Sigmoid colon (tissue), 7 donors: ENCODE results near the gene OSCP1. TPM values are rescaled to one million over a fixed set of nuclear protein-coding genes. Genes with fewer than 3 reads are reported as not detected.

Source experiments
- DNase-seq: peaks from one replicate; pipeline ENCODE4 v3.0.0-alpha.2; 2019
- H3K27ac ChIP-seq, 4 donors: fragments of 200-600 bp; sonication (generic); one replicate each; pipeline ENCODE4 v1.5.1; 2016 to 2019; ENCODE audit warnings: mild to moderate bottlenecking in 1 of 4
- H3K27me3 ChIP-seq, 3 donors: fragments of 200-600 bp; sonication (generic); one replicate each; pipeline ENCODE4 v1.5.1; 2019; ENCODE audit warnings: mild to moderate bottlenecking in 1 of 3
- H3K36me3 ChIP-seq, 4 donors: fragments of 200-600 bp; sonication (generic); one replicate each; pipeline ENCODE4 v1.5.1; 2016 to 2019
- H3K4me1 ChIP-seq, 4 donors: fragments of 200-600 bp; sonication (generic); one replicate each; pipeline ENCODE4 v1.5.1; 2017 to 2019
- H3K4me3 ChIP-seq, 4 donors: fragments of 200-600 bp; sonication (generic); one replicate each; pipeline ENCODE4 v1.5.1; 2017 to 2019; ENCODE audit warnings: mild to moderate bottlenecking in 2 of 4, moderate library complexity in 1 of 4
- H3K9me3 ChIP-seq, 4 donors: fragments of 200-600 bp in 3 of 4; sonication (generic) in 3 of 4; one replicate each; pipeline versions ENCODE4 v1.5.1 to v1.6.1; 2013 to 2019
- CTCF ChIP-seq, 4 experiments: fragments of 450-650 bp in 3 of 4; fragments of 200-600 bp in 1 of 4; IDR thresholded peaks; one replicate each; pipeline ENCODE4 v1.5.1; 2016 to 2019; ENCODE audit warnings: antibody characterized with exemption in 4 of 4, mild to moderate bottlenecking in 3 of 4, moderate library complexity in 2 of 4
- EP300 ChIP-seq, 4 donors: sonication (generic); formaldehyde crosslinking; IDR thresholded peaks; one replicate each; pipeline ENCODE4 v1.6.1; 2017; ENCODE audit warnings: antibody characterized with exemption in 4 of 4
- POLR2A ChIP-seq, 2 donors: fragments of 450-650 bp; IDR thresholded peaks; one replicate each; pipeline ENCODE4 v1.6.1; 2016; ENCODE audit warnings: antibody characterized with exemption in 2 of 2, mild to moderate bottlenecking in 2 of 2, moderate library complexity in 2 of 2
- POLR2AphosphoS5 ChIP-seq, 4 donors: sonication (generic); formaldehyde crosslinking; IDR thresholded peaks; one replicate each; pipeline ENCODE4 v1.6.1; 2017; ENCODE audit warnings: antibody characterized with exemption in 4 of 4
- WGBS, 2 donors: extraction: QIAGEN DNeasy Blood & Tissue Kit; methylation state at CpG; one replicate each; pipeline ENCODE4 v1.1.7; 2013; 5-methylcytosine and 5-hydroxymethylcytosine counted together
- intact Hi-C: fragments of 100-400 bp; cut with DNase I; formaldehyde crosslinking; loops from one replicate; pipeline ENCODE4 v1.15.1; 2023
- polyA plus RNA-seq, 3 donors: library from polyadenylated mRNA; stranded (reverse); fragments of 200-250 nt; gene quantifications; one replicate each; pipeline ENCODE4 v1.2.3, GENCODE V29; 2013
- total RNA-seq, 4 donors: library from RNA; depleted of rRNA; stranded (reverse); fragments of >200 nt; gene quantifications; one replicate each; pipeline ENCODE4 v1.1.0, GENCODE V29; 2016
- donor health status: healthy with polysubstance abuse.
- donor health status: Bipolar disorder and iron deficiency.
- donor health status: healthy.

The OSCP1 gene
- total and polyA plus RNA-seq, 7 donors: 1.8 to 15.3 (median 10.3) TPM; not detected in 1

DNA sequence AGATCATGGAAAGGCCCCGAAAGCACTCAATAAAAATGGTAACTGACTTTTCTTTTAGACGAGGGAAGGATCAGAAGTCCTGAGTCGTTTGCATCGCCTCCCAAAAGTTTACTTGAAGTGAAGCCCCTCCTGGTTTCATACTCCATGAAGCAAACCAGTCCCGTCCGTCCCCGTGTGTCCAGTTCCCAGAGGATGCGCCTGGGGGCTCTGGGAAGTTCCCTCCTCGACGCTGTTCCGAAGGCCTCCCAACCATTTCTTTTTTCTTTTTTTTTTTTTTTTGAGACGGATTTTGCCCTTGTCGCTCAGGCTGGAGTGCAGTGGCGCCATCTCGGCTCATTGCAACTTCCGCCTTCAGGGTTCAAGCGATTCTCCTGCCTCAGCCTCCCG, 661 bp upstream of the OSCP1 start:
- Histone ChIP-seq H3K4me1 (peaks cover 0 to 21% (median 14%) of the 10 kb centered on the region in 4 donors), H3K27me3 (no peaks in the 10 kb centered on the region), H3K9me3 (no peaks in the 10 kb centered on the region), H3K4me3 (peak overlapping the region; percentile 56 to 80 (median 61)), H3K27ac (peak overlapping the region; percentile 93 to 97 (median 96)), H3K36me3 (peaks cover 8 to 20% (median 12%) of the 10 kb centered on the region in 4 donors)
- TF ChIP-seq EP300 (IDR thresholded peaks at IDR 0.05): no peak
- 36 to 43% methylated on average over 18 of the region's 18 CpGs for WGBS, 2 donors
- DNase-seq: no peak
- intact Hi-C loops: no loop called here

- intact Hi-C loops: no loop called here
- WGBS, 2 donors: 91 to 95% methylated on average over 4 of the region's 4 CpGs
- Histone ChIP-seq H3K27me3 (no peaks in the 10 kb centered on the region), H3K4me1 (peaks cover 0 to 21% (median 14%) of the 10 kb centered on the region in 4 donors), H3K27ac (no peak overlapping the region), H3K4me3 (no peak overlapping the region), H3K9me3 (no peaks in the 10 kb centered on the region), H3K36me3 (no peaks in the 10 kb centered on the region)
- no peak for TF ChIP-seq EP300 (IDR thresholded peaks at IDR 0.05)
- no peak for TF ChIP-seq POLR2AphosphoS5 (IDR thresholded peaks at IDR 0.05)
- no peak for DNase-seq
Observed at GRCh38 chr1:36448530-36449056, 1.7 kb downstream of the OSCP1 start.

- intact Hi-C loops: no loop called here
- TF ChIP-seq POLR2AphosphoS5 (IDR thresholded peaks at IDR 0.05): no peak
- no peak for TF ChIP-seq POLR2A (IDR thresholded peaks at IDR 0.05)
- no peak for TF ChIP-seq CTCF (IDR thresholded peaks at IDR 0.05)
- TF ChIP-seq EP300 (IDR thresholded peaks at IDR 0.05): no peak
- no peaks in the 10 kb centered on the region for H3K27me3 ChIP-seq
Observed at GRCh38 chr1:36447450-36447849, 2.8 kb downstream of the OSCP1 start.

GRCh38 chr1:36446746-36447145, 3.5 kb downstream of the OSCP1 start:
- Histone ChIP-seq H3K4me1 (peaks cover 0 to 21% (median 14%) of the 10 kb centered on the region in 4 donors), H3K27me3 (no peaks in the 10 kb centered on the region), H3K9me3 (no peaks in the 10 kb centered on the region), H3K4me3 (no peak overlapping the region), H3K27ac (no peak overlapping the region), H3K36me3 (no peaks in the 10 kb centered on the region)
- DNase-seq: no peak
- 55 to 85% methylated on average over 5 of the region's 5 CpGs for WGBS, 2 donors
- no peak for TF ChIP-seq EP300 (IDR thresholded peaks at IDR 0.05)
- no peak for TF ChIP-seq POLR2AphosphoS5 (IDR thresholded peaks at IDR 0.05)
- TF ChIP-seq POLR2A (IDR thresholded peaks at IDR 0.05): no peak
- TF ChIP-seq CTCF (IDR thresholded peaks at IDR 0.05): no peak
- intact Hi-C loops: no loop called here

More at GRCh38 chr1:36447450-36447849, 2.8 kb downstream of the OSCP1 start:
- Histone ChIP-seq H3K36me3 (no peaks in the 10 kb centered on the region), H3K27ac (no peak overlapping the region), H3K9me3 (no peaks in the 10 kb centered on the region), H3K4me3 (no peak overlapping the region), H3K4me1 (peaks cover 0 to 21% (median 14%) of the 10 kb centered on the region in 4 donors)
- DNase-seq: no peak

- Histone ChIP-seq H3K9me3 (no peaks in the 10 kb centered on the region), H3K36me3 (no peaks in the 10 kb centered on the region), H3K4me1 (peaks cover 0 to 20% (median 14%) of the 10 kb centered on the region in 4 donors), H3K4me3 (no peak overlapping the region), H3K27ac (no peak overlapping the region), H3K27me3 (no peaks in the 10 kb centered on the region)
- DNase-seq: no peak
- intact Hi-C loops: no loop called here
- TF ChIP-seq POLR2A (IDR thresholded peaks at IDR 0.05) (no peak), POLR2AphosphoS5 (IDR thresholded peaks at IDR 0.05) (no peak), EP300 (IDR thresholded peaks at IDR 0.05) (no peak), CTCF (IDR thresholded peaks at IDR 0.05) (no peak)
- WGBS, 2 donors: 62 to 78% methylated on average over 8 of the region's 8 CpGs
Observed at GRCh38 chr1:36446271-36446670, 4.0 kb downstream of the OSCP1 start.

DNA sequence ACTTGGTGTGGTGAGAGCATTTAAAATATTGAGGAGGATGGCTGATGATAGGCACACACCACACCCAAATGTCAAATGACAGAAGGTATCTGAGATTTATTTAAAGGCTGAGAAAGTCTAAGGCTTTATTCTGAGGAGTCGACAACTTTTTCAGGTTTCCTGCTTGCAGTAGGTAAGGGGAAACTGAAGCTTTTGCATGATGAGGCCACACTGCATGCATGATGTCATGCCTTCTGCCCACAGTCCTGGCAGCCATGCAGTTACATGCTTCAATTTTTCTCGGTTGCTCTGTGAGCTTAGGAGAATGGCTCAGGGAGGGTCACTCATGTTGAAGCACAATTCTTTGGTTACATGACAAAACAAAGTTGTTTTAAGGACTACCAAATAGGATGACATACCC, 7.0 kb downstream of the OSCP1 start:
- Histone ChIP-seq H3K36me3 (peaks cover 0 to 11% (median 0%) of the 10 kb centered on the region in 4 donors), H3K9me3 (no peaks in the 10 kb centered on the region), H3K27me3 (no peaks in the 10 kb centered on the region), H3K4me3 (no peak overlapping the region), H3K4me1 (peaks cover 0 to under 1% (median 0%) of the 10 kb centered on the region in 4 donors), H3K27ac (no peak overlapping the region)
- intact Hi-C loops: no loop called here
- 82 to 88% methylated on average over 2 of the region's 2 CpGs for WGBS, 2 donors
- TF ChIP-seq CTCF (IDR thresholded peaks at IDR 0.05): no peak
- TF ChIP-seq EP300 (IDR thresholded peaks at IDR 0.05): no peak
- no peak for TF ChIP-seq POLR2A (IDR thresholded peaks at IDR 0.05)
- TF ChIP-seq POLR2AphosphoS5 (IDR thresholded peaks at IDR 0.05): no peak
- DNase-seq: no peak
